Activated CD4-positive, CD25-positive, alpha-beta regulatory T cell treated with anti-CD3 and anti-CD28 coated beads, Interleukin-2, amount 50 U/mL, for 72 hours (primary cell): Measurements from ENCODE around the gene SPAG5.
"Not testable (repeated sequence)": the region's sequence is repeated elsewhere in the genome, so short reads cannot be mapped to it uniquely, and the experiment has no call there.

Source experiments
- DNase-seq: peaks from one replicate; pipeline ENCODE4 v3.0.0; 2021

The SPAG5 gene

GRCh38 chr17:28598799-28599310, at the start of gene SPAG5:
Gene SPAG5 (minus strand): TSS chr17:28599025. CDS start chr17:28598946, 79 bp downstream.
- DNase-seq = peak; percentile 97

- DNase-seq = no peak
Measured at GRCh38 chr17:28646039-28646754, 47.4 kb upstream of the SPAG5 start.

- DNase-seq = no peak
Measured at GRCh38 chr17:28645576-28645939, 46.7 kb upstream of the SPAG5 start.

- peak; percentile 95 for DNase-seq
Measured at GRCh38 chr17:28644787-28645575, 46.2 kb upstream of the SPAG5 start, which contains the start of gene BLTP2. Gene BLTP2 (minus strand): TSS chr17:28645158. CDS start chr17:28645056, 102 bp downstream.

- DNase-seq = no peak
Measured at GRCh38 chr17:28643983-28644786, 45.4 kb upstream of the SPAG5 start.

- no peak for DNase-seq
Measured at GRCh38 chr17:28641579-28641978, 42.8 kb upstream of the SPAG5 start.

- no peak for DNase-seq
Measured at GRCh38 chr17:28635506-28635905, 36.7 kb upstream of the SPAG5 start.

- no peak for DNase-seq
Measured at GRCh38 chr17:28634206-28634865, 35.5 kb upstream of the SPAG5 start.

GRCh38 chr17:28626818-28627217, 28.0 kb upstream of the SPAG5 start:
- DNase-seq = no peak

GRCh38 chr17:28624148-28624547, 25.3 kb upstream of the SPAG5 start:
- DNase-seq = no peak

- no peak for DNase-seq
Measured at GRCh38 chr17:28623696-28624095, 24.9 kb upstream of the SPAG5 start.

GRCh38 chr17:28622186-28622585, 23.4 kb upstream of the SPAG5 start:
- DNase-seq = no peak

GRCh38 chr17:28620010-28620409, 21.2 kb upstream of the SPAG5 start:
- DNase-seq = no peak

- no peak for DNase-seq
Measured at GRCh38 chr17:28618464-28618863, 19.6 kb upstream of the SPAG5 start.

- DNase-seq = no peak
Measured at GRCh38 chr17:28616281-28616680, 17.5 kb upstream of the SPAG5 start.

GRCh38 chr17:28615260-28615940, 16.6 kb upstream of the SPAG5 start:
- DNase-seq = no peak

- no peak for DNase-seq
Measured at GRCh38 chr17:28613931-28614381, 15.1 kb upstream of the SPAG5 start, which contains the start of gene RSKR. Gene RSKR (minus strand): TSS chr17:28614185. CDS start chr17:28614161, 24 bp downstream.

- DNase-seq = no peak
Measured at GRCh38 chr17:28612936-28613872, 14.4 kb upstream of the SPAG5 start.

GRCh38 chr17:28612531-28612930, 13.7 kb upstream of the SPAG5 start:
- no peak for DNase-seq

- no peak for DNase-seq
Measured at GRCh38 chr17:28610376-28610775, 11.6 kb upstream of the SPAG5 start.

- DNase-seq = not testable (repeated sequence)
Measured at GRCh38 chr17:28604031-28604430, 5.2 kb upstream of the SPAG5 start.
